Body of pancreas (tissue), 4 donors: ENCODE data around the gene TTYH2. TPM values are rescaled to one million over a fixed set of nuclear protein-coding genes. Genes with fewer than 3 reads are reported as not detected.

Experiments
- ATAC-seq: fragments of 150-250 bp; one replicate; pipeline ENCODE4 v1.9.1; 2016
- DNase-seq, 4 donors: peaks; one replicate each; pipeline ENCODE4 v3.0.0-alpha.2; 2019
- H3K27ac ChIP-seq, 4 donors: fragments of 200-600 bp; sonication (generic); 1 replicate in 3 of 4; 2 replicates in 1 of 4; pipeline versions ENCODE4 v1.5.1 to v1.6.1; 2016 to 2019; ENCODE audit warnings: mild to moderate bottlenecking in 1 of 4, mixed read lengths in 1 of 4, moderate library complexity in 1 of 4
- H3K27me3 ChIP-seq, 2 donors: fragments of 200-600 bp; sonication (generic); one replicate each; pipeline ENCODE4 v1.6.0; 2016; ENCODE audit warnings: mild to moderate bottlenecking in 1 of 2
- H3K36me3 ChIP-seq, 2 donors: fragments of 200-600 bp; sonication (generic); replicated peaks in 1 of 2; 2 replicates each; pipeline ENCODE4 v1.5.1; 2016; ENCODE audit warnings: low read depth in 2 of 2; ENCODE audit not compliant: insufficient read depth in 1 of 2
- H3K4me1 ChIP-seq: fragments of 200-600 bp; sonication (generic); one replicate; pipeline ENCODE4 v1.6.0; 2016
- H3K4me3 ChIP-seq, 2 donors: fragments of 200-600 bp; sonication (generic); 1 replicate in 1 of 2; 2 replicates in 1 of 2; pipeline ENCODE4 v1.5.1; 2016 to 2019
- H3K9me3 ChIP-seq, 3 donors: fragments of 200-600 bp; sonication (generic); 1 replicate in 2 of 3; 2 replicates in 1 of 3; pipeline ENCODE4 v1.5.1; 2016
- POLR2A ChIP-seq, 3 donors: fragments of 450-650 bp; IDR thresholded peaks; one replicate each; pipeline ENCODE4 v1.6.1; 2016; ENCODE audit warnings: antibody characterized with exemption in 3 of 3, mild to moderate bottlenecking in 2 of 3
- WGBS, 2 donors: methylation state at CpG; one replicate each; pipeline ENCODE4 v1.1.5; 2017; 5-methylcytosine and 5-hydroxymethylcytosine counted together
- intact Hi-C: fragments of 100-400 bp; cut with DNase I; formaldehyde crosslinking; loops from one replicate; pipeline ENCODE4 v1.15.1; 2023
- total RNA-seq, 2 donors: library from RNA; depleted of rRNA; stranded (reverse); fragments of >200 nt; gene quantifications; one replicate each; pipeline ENCODE4 v1.1.0, GENCODE V29; 2016
- TF ChIP-seq, protein P1 (sequence below), 7 experiments: fragments of 450-650 bp in 4 of 7; fragments of 200-600 bp in 3 of 7; sonication (generic) in 3 of 7; IDR thresholded peaks; one replicate each; pipeline ENCODE4 v1.5.1; 2016 to 2019; ENCODE audit warnings: antibody characterized with exemption in 7 of 7

The TTYH2 gene
- total RNA-seq, 2 donors from 2014 or later: 8.0 to 14.8 TPM

DNA sequence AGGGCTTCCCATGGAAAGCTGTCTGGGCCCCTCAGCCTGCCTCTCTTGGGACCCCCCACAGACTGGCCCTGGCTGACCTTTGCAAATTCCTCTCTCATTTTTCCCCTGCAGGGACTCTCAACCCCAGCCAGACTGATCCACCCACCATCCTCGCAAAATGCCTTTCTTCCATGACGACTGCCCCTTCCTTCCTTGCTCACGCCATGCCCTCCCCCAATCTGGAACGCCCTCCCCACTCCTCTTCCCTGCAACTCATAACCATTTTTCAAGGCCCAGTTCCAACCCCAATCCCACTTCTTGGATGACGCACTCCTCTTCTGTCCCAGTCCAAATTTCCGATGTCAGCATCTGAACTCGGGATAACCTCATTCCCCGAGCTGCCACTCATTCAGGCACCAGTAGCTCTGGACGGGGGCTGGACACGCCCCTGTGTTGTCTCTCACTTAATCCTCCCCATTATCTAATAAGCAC lies 59.4 kb downstream of the TTYH2 start:
- DNase-seq (peak in 1 of 4 donors; percentile 18), ATAC-seq (peak; percentile 22)
- Histone ChIP-seq H3K9me3 (no peaks in the 10 kb centered on the region), H3K36me3 (no peaks in the 10 kb centered on the region), H3K4me3 (no peak overlapping the region), H3K4me1 (peaks cover 10% of the 10 kb centered on the region), H3K27ac (no peak overlapping the region), H3K27me3 (peaks cover 0 to 9% of the 10 kb centered on the region in 2 donors)
- 55 to 62% methylated on average over 9 to 10 of the region's 10 CpGs for WGBS, 2 donors
- intact Hi-C loops: no loop called here
- TF ChIP-seq, protein P1, sequence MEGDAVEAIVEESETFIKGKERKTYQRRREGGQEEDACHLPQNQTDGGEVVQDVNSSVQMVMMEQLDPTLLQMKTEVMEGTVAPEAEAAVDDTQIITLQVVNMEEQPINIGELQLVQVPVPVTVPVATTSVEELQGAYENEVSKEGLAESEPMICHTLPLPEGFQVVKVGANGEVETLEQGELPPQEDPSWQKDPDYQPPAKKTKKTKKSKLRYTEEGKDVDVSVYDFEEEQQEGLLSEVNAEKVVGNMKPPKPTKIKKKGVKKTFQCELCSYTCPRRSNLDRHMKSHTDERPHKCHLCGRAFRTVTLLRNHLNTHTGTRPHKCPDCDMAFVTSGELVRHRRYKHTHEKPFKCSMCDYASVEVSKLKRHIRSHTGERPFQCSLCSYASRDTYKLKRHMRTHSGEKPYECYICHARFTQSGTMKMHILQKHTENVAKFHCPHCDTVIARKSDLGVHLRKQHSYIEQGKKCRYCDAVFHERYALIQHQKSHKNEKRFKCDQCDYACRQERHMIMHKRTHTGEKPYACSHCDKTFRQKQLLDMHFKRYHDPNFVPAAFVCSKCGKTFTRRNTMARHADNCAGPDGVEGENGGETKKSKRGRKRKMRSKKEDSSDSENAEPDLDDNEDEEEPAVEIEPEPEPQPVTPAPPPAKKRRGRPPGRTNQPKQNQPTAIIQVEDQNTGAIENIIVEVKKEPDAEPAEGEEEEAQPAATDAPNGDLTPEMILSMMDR (IDR thresholded peaks at IDR 0.05): no peak

DNA sequence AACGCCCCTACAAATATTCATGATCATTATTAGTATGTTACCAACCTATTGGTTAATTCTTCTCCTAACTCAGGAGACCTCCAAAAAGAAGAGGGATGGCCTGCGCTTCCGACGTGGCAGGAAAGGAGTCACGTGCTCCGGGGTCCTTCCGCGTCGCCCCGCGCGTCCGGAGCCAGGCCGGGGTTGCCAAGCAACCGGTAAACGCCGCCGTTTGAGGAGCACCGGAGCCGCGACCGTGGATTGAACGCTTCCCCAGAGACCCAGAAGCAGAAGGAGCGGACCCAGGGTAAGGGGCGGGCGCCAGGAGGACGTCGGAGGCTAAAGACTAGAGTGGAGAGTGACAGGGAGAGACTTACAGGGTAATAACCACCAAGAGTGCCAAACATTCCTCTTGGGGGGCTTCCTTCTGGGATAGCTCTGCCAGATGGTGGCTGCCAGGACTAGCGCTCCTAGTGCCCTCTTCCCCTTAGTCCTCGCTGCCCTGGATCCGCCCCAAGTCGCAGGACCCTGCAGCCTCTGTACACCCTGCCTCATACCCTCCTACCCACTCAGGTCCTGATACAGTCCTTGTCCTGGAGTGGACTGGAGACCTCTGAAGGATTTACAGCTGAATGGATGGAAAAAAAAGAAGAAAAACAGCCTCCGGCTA lies 60.8 kb downstream of the TTYH2 start, which contains the start of gene DNAI2:
Gene DNAI2, plus strand, starts transcription at position 175 of the 649 bp plus-strand sequence. CDS start 7,584 bp downstream, outside the sequence.
- Histone ChIP-seq H3K9me3 (no peaks in the 10 kb centered on the region), H3K27me3 (peaks cover 0 to 9% of the 10 kb centered on the region in 2 donors), H3K4me1 (peaks cover 10% of the 10 kb centered on the region), H3K36me3 (no peaks in the 10 kb centered on the region), H3K27ac (no peak within 1 kb of the TSS), H3K4me3 (no peak within 1 kb of the TSS)
- TF ChIP-seq POLR2A (IDR thresholded peaks at IDR 0.05): no peak
- TF ChIP-seq, protein P1 (IDR thresholded peaks at IDR 0.05): no peak
- WGBS, 2 donors: 7 to 10% methylated on average over 22 to 30 of the region's 33 CpGs
- peak in 2 of 4 donors; percentile 20 for DNase-seq
- intact Hi-C loops: no loop called here
- ATAC-seq: no peak

DNA sequence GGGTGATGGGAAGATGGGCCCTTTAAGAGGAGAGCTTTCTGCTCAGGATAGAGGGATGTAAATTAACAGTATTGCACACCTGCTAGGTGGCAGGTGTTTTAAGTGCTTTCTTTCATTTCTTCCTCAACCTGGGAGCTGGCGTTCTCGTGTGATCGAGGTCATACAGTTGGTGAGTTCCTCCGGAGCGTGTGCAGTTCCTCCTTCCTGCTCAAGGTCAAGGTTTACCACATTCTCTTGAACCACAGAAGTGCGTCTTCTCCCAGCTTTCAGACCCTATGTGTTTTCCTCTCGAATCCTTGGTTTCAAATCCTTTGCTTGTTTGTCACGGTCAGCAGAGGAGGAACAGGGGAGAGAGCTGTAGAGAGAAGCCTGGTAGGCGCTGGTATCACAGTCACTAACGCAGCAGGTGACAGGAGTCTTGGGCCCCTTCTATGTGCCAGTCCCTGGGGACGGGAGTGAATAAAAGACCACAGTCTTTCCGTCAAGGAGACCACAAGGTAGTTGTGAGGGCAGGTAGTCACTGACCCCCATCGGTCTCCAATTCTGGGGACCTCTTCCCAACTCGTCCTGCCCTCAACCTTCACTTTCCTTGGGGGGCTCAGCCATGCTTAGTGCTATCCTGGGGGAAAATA lies 61.5 kb downstream of the TTYH2 start:
- ATAC-seq: no peak
- TF ChIP-seq, protein P1 (IDR thresholded peaks at IDR 0.05): no peak
- no peak for TF ChIP-seq POLR2A (IDR thresholded peaks at IDR 0.05)
- no peak overlapping the region for H3K4me3 ChIP-seq
- no peaks in the 10 kb centered on the region for H3K36me3 ChIP-seq
- no peak overlapping the region for H3K27ac ChIP-seq
- 31 to 35% methylated on average over 14 of the region's 14 CpGs for WGBS, 2 donors
- H3K4me1 ChIP-seq: peaks cover 10% of the 10 kb centered on the region
- H3K9me3 ChIP-seq: no peaks in the 10 kb centered on the region
- peaks cover 0 to 9% of the 10 kb centered on the region in 2 donors for H3K27me3 ChIP-seq
- DNase-seq: no peak
- intact Hi-C loops: no loop called here

DNA sequence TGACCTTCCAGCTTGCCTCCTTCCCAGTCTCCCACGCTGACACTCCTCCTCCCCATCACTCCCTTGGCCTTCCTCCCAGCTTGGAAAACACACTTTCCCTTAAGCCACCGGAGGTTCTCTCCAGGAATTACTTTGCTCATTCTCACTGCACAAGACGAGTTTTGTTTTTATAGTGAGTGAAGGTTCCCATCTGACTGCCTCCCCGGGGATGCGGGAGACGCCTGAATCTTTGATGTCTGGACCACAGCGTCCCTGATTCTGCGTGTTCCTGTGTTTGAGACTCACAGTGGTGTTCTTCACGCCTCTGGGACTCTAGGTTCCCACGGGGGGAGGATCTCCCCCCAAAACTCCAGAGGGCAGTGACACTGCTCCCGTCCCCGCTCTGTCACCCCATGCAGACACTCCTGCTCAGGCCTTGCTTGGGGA lies 62.7 kb downstream of the TTYH2 start:
- Histone ChIP-seq H3K4me3 (no peak overlapping the region), H3K27ac (no peak overlapping the region), H3K27me3 (peaks cover 0 to 9% of the 10 kb centered on the region in 2 donors), H3K4me1 (peaks cover 10% of the 10 kb centered on the region), H3K9me3 (no peaks in the 10 kb centered on the region), H3K36me3 (no peaks in the 10 kb centered on the region)
- peak in 1 of 4 donors; percentile 16 for DNase-seq
- intact Hi-C loops: no loop called here
- WGBS, 2 donors: 56 to 66% methylated on average over 12 of the region's 12 CpGs
- ATAC-seq: peak; percentile 25
- no peak for TF ChIP-seq POLR2A (IDR thresholded peaks at IDR 0.05)
- TF ChIP-seq, protein P1 (IDR thresholded peaks at IDR 0.05): no peak
